ENCODE results near the gene OLR1.

The OLR1 gene

GRCh38 chr12:10214136-10214894 lies 42.4 kb upstream of the OLR1 start:
- no peaks in the 10 kb centered on the region for H3K9me3 ChIP-seq
- DNase-seq: no peak
- H3K4me3 ChIP-seq (ENCODE audit: low read depth, low read length): peak overlapping the region; percentile 76
- no peak for TF ChIP-seq CTCF (IDR thresholded peaks at IDR 0.05; ENCODE audit: low read depth, low read length)
- H3K4me1 ChIP-seq: no peaks in the 10 kb centered on the region
- H3K27me3 ChIP-seq: peaks cover 5% of the 10 kb centered on the region; the same call in 1 of the 2 replicates
- H3K36me3 ChIP-seq: no peaks in the 10 kb centered on the region

DNA sequence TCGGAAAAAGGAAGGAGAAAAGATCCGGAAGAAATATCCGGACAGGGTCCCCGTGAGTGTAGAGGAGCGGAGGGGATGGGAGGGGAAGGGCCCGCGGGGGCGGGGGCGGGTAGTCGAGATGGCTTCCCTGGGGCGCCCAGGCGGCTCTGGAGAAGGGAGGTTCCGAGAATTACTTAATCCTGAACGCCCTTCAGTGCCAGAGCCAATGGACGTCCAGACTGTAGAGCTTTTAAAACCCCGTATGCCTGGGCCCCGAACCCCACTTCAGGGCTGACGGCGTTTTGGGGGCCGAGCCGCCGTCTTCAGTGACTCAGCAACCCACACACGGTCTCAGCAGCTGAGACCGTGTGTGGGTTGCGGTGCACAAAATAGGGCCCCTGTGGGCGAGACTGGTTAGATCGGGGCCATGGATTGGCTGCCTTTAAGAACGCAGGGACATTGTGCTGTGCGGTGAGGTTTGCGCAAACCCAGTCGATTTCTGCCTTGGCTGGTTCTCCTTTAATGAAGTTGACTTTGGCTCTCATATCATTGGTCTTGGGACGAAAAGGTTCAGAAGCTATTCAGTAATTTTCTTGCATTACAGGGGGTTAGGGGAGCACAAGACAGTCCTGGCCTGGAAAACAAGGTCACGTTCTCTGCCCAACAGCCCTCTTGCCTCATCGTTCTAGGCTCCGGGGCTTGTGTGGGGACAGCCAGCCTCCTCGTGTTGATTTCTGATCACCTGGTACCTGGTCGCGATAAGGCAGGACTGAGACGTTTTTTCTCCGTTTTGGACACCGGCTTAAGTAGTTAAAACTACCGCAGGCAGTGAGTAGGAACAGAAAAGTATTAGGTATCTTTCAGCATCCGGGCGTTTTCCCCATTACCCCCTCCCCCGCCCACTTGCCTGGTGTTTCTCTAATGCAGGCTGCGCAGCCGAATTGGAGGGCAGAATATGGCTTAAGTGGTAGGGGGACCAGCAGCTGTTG lies 41.5 kb upstream of the OLR1 start:
- Histone ChIP-seq H3K4me1 (no peaks in the 10 kb centered on the region), H3K36me3 (no peaks in the 10 kb centered on the region), H3K27me3 (peaks cover 5% of the 10 kb centered on the region), H3K9me3 (no peaks in the 10 kb centered on the region), H3K4me3 (ENCODE audit: low read depth, low read length) (peak overlapping the region; percentile 76)
- no peak for TF ChIP-seq CTCF (IDR thresholded peaks at IDR 0.05; ENCODE audit: low read depth, low read length)
- peak; percentile 29 for DNase-seq

- peaks cover 8% of the 10 kb centered on the region for H3K27me3 ChIP-seq
- H3K9me3 ChIP-seq: no peaks in the 10 kb centered on the region
- peak; percentile 71 for DNase-seq
- no peaks in the 10 kb centered on the region for H3K36me3 ChIP-seq
- no peak for TF ChIP-seq CTCF (IDR thresholded peaks at IDR 0.05; ENCODE audit: low read depth, low read length)
- peak within 1 kb of the TSS; percentile 76 for H3K4me3 ChIP-seq (ENCODE audit: low read depth, low read length)
- H3K4me1 ChIP-seq: no peaks in the 10 kb centered on the region
Observed at GRCh38 chr12:10212739-10213131, 40.8 kb upstream of the OLR1 start, which contains the start of gene GABARAPL1. GABARAPL1 (plus strand) TSS chr12:10212877; CDS start chr12:10213130, 253 bp downstream.

DNA sequence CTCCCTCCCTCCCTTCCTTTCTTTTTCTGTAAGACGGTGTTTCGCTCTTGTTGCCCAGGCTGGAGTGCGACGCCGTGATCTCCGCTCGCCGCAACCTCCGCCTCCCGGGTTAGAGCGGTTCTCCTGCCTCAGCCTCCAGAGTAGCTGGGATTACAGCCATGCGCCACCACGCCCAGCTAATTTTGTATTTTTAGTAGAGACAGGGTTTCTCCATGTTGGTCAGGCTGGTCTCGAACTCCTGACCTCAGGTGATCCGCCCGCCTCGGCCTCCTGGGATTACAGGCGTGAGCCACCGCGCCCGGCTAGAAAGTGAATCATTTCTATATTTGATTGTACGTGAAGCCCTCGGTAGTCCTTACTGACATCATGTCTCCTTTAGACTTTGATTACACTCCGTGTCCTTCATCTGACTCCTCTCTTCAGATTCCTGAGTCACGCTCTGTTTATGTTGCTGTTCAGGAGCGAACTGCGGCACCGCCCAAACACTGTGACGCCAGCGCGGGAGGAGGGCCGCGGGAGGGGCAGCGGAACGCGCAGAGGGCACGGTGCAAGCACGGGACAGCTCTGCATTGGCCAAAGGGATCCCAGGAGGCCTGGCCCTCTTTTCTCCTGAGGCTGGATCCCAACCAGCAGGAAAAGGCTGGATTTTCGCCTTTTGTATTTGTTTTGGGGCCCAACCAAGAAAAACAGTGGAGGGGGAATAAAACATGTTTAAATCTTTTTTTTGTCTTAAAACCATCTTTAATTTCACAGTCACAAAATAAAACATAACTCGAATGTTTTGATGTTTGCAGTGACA lies 40.2 kb upstream of the OLR1 start:
- DNase-seq: peak; percentile 89
- H3K4me1 ChIP-seq: no peaks in the 10 kb centered on the region
- no peak for TF ChIP-seq CTCF (IDR thresholded peaks at IDR 0.05; ENCODE audit: low read depth, low read length)
- peak overlapping the region; percentile 76 for H3K4me3 ChIP-seq (ENCODE audit: low read depth, low read length)
- H3K9me3 ChIP-seq: no peaks in the 10 kb centered on the region
- no peaks in the 10 kb centered on the region for H3K36me3 ChIP-seq
- peaks cover 11% of the 10 kb centered on the region for H3K27me3 ChIP-seq

GRCh38 chr12:10211101-10211939 lies 39.4 kb upstream of the OLR1 start:
- TF ChIP-seq CTCF (IDR thresholded peaks at IDR 0.05; ENCODE audit: low read depth, low read length): no peak
- no peak for DNase-seq
- Histone ChIP-seq H3K4me3 (ENCODE audit: low read depth, low read length) (no peak overlapping the region), H3K36me3 (no peaks in the 10 kb centered on the region), H3K27me3 (peaks cover 11% of the 10 kb centered on the region), H3K9me3 (no peaks in the 10 kb centered on the region), H3K4me1 (no peaks in the 10 kb centered on the region)
